Measurements from ENCODE around the gene CDH22.

CDH22 gene

GRCh38 chr20:46212252-46212651 lies 96.0 kb downstream of the CDH22 start:
- no peak for DNase-seq

- DNase-seq: no peak
These were observed 97.0 kb downstream of the CDH22 start for GRCh38 chr20:46211331-46211722.

GRCh38 chr20:46210672-46211330 lies 97.5 kb downstream of the CDH22 start:
- no peak for DNase-seq

- no peak for DNase-seq
These were observed 98.2 kb downstream of the CDH22 start for GRCh38 chr20:46209930-46210671.

GRCh38 chr20:46207793-46208192 lies 100.5 kb downstream of the CDH22 start:
- DNase-seq: no peak

- no peak for DNase-seq
These were observed 101.2 kb downstream of the CDH22 start for GRCh38 chr20:46206992-46207549.

- DNase-seq: no peak
These were observed 102.3 kb downstream of the CDH22 start for GRCh38 chr20:46206025-46206424.

- no peak for DNase-seq
These were observed 102.9 kb downstream of the CDH22 start for GRCh38 chr20:46205349-46205748.

- peak; percentile 40 for DNase-seq
These were observed 103.6 kb downstream of the CDH22 start for GRCh38 chr20:46204594-46205186.

GRCh38 chr20:46203510-46203837 lies 104.8 kb downstream of the CDH22 start:
- no peak for DNase-seq

- no peak for DNase-seq
These were observed 105.4 kb downstream of the CDH22 start for GRCh38 chr20:46202766-46203509.

- no peak for DNase-seq
These were observed 107.4 kb downstream of the CDH22 start for GRCh38 chr20:46200582-46201570.

GRCh38 chr20:46199198-46199597 lies 109.1 kb downstream of the CDH22 start:
- no peak for DNase-seq

GRCh38 chr20:46196990-46197389 lies 111.3 kb downstream of the CDH22 start:
- no peak for DNase-seq

GRCh38 chr20:46195264-46196036 lies 112.8 kb downstream of the CDH22 start:
- DNase-seq: no peak

GRCh38 chr20:46194409-46194808 lies 113.9 kb downstream of the CDH22 start:
- no peak for DNase-seq

GRCh38 chr20:46192376-46192944 lies 115.8 kb downstream of the CDH22 start:
- no peak for DNase-seq

- no peak for DNase-seq
These were observed 116.7 kb downstream of the CDH22 start for GRCh38 chr20:46191611-46192010.

- no peak for DNase-seq
These were observed 117.1 kb downstream of the CDH22 start for GRCh38 chr20:46191168-46191540.

GRCh38 chr20:46190478-46191167 lies 117.7 kb downstream of the CDH22 start:
- DNase-seq: no peak
